ENCODE results near the gene MTCL1.

DNA sequence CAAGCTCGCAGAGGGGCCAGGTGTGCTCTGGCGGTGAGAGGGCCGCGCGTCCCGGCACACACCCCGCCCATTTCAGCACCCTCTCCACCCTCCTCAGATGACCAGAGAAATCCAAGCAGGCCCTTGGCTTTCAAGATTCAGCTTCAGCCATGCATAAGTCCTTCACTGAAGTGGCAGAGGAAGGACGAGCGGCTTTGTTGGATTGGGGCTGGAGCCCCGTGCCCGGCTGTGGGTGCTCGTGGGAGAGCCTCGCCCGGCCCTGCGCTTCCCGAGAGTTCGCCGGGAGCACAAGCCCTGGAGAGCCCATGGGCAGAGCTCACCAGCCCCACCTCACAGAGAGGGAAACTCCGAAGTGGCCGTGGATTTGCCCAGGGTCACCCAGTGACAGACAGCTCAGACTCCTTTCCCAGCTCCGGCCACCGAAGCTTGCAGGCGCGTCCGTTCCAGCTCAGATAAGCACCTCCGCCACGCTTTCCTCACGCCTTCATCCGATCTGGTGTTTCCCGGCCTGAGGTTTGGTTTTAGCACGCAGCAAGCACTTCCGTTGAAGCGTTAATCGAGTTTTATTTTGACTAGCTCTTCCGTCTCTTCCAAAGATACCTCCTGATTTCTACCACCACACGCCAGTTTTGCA, 45.6 kb upstream of the MTCL1 start:
- no peak for TF ChIP-seq EZH2phosphoT487 (IDR thresholded peaks at IDR 0.05; ENCODE audit: borderline replicate concordance)
- TF ChIP-seq EZH2 (IDR thresholded peaks at IDR 0.05), result no peak
- TF ChIP-seq POLR2AphosphoS5 (IDR thresholded peaks at IDR 0.05; ENCODE audit: low read depth, low read length), result no peak
- TF ChIP-seq, protein P1, sequence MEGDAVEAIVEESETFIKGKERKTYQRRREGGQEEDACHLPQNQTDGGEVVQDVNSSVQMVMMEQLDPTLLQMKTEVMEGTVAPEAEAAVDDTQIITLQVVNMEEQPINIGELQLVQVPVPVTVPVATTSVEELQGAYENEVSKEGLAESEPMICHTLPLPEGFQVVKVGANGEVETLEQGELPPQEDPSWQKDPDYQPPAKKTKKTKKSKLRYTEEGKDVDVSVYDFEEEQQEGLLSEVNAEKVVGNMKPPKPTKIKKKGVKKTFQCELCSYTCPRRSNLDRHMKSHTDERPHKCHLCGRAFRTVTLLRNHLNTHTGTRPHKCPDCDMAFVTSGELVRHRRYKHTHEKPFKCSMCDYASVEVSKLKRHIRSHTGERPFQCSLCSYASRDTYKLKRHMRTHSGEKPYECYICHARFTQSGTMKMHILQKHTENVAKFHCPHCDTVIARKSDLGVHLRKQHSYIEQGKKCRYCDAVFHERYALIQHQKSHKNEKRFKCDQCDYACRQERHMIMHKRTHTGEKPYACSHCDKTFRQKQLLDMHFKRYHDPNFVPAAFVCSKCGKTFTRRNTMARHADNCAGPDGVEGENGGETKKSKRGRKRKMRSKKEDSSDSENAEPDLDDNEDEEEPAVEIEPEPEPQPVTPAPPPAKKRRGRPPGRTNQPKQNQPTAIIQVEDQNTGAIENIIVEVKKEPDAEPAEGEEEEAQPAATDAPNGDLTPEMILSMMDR (IDR thresholded peaks at IDR 0.05 in 2 of 3, conservative IDR thresholded peaks at IDR 0.05 in 1 of 3; ENCODE audit: borderline replicate concordance in 1 of 3, insufficient read depth in 1 of 3, low read depth in 2 of 3, low read length in 2 of 3), result no peak
- TF ChIP-seq, protein P2, sequence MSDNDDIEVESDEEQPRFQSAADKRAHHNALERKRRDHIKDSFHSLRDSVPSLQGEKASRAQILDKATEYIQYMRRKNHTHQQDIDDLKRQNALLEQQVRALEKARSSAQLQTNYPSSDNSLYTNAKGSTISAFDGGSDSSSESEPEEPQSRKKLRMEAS (IDR thresholded peaks at IDR 0.05), result no peak
- no peak for TF ChIP-seq TCF7L2 (IDR thresholded peaks at IDR 0.05; ENCODE audit: borderline replicate concordance, extremely low read depth, insufficient read depth, insufficient read length)
- TF ChIP-seq JUND (IDR thresholded peaks at IDR 0.05), result no peak
- no peak for TF ChIP-seq ZBTB33 (IDR thresholded peaks at IDR 0.05; ENCODE audit: extremely low read depth, insufficient replicate concordance, low read length)

Data from HCT116 (cell line).